IPS DF 19.7 (cell line): ENCODE data around the gene UNK.
"Not testable (repeated sequence)": the region's sequence is repeated elsewhere in the genome, so short reads cannot be mapped to it uniquely, and the experiment has no call there.

Experiments
- DNase-seq: peaks from one replicate; pipeline ENCODE4 v3.0.0-alpha.2; 2013; ENCODE audit warnings: low read depth, low spot score

The UNK gene

GRCh38 chr17:75773121-75773807 lies 11.3 kb upstream of the UNK start:
- DNase-seq = no peak

- no peak for DNase-seq
These were observed 10.7 kb upstream of the UNK start for GRCh38 chr17:75773808-75774470.

- no peak for DNase-seq
These were observed 10.1 kb upstream of the UNK start for GRCh38 chr17:75774471-75774990.

- no peak for DNase-seq
These were observed 9.5 kb upstream of the UNK start for GRCh38 chr17:75774991-75775668.

GRCh38 chr17:75776386-75777295 lies 8.0 kb upstream of the UNK start:
- DNase-seq = no peak

- no peak for DNase-seq
These were observed 7.2 kb upstream of the UNK start for GRCh38 chr17:75777296-75777922.

GRCh38 chr17:75778066-75778860 lies 6.3 kb upstream of the UNK start:
- DNase-seq = not testable (repeated sequence)

- no peak for DNase-seq
These were observed 5.8 kb upstream of the UNK start for GRCh38 chr17:75778861-75779249.

- DNase-seq = peak; percentile 100
These were observed 5.2 kb upstream of the UNK start for GRCh38 chr17:75779250-75779986.

- no peak for DNase-seq
These were observed 4.4 kb upstream of the UNK start for GRCh38 chr17:75779987-75780889.

GRCh38 chr17:75783069-75783783 lies 1.4 kb upstream of the UNK start:
- DNase-seq = no peak

GRCh38 chr17:75783803-75784472 lies 668 bp upstream of the UNK start:
- no peak for DNase-seq

GRCh38 chr17:75785016-75785890 lies 647 bp downstream of the UNK start:
- no peak for DNase-seq

- no peak for DNase-seq
These were observed 6.6 kb downstream of the UNK start for GRCh38 chr17:75791254-75791653.

- no peak for DNase-seq
These were observed 8.9 kb downstream of the UNK start for GRCh38 chr17:75793460-75793859.
